Neutrophil (primary cell): ENCODE data around the gene TNFAIP8.

Source experiments
- H3K27ac ChIP-seq: fragments of 200-600 bp; sonication (generic); 2 replicates; pipeline ENCODE4 v1.5.1; 2016; ENCODE audit warnings: mild to moderate bottlenecking, moderate library complexity
- H3K27me3 ChIP-seq: fragments of 200-600 bp; sonication (generic); 2 replicates; pipeline ENCODE4 v1.6.0; 2016; ENCODE audit warnings: mild to moderate bottlenecking
- H3K36me3 ChIP-seq: fragments of 200-600 bp; sonication (generic); 2 replicates; pipeline ENCODE4 v1.5.1; 2017
- H3K4me1 ChIP-seq, 2 experiments: fragments of 200-600 bp in 1 of 2; sonication (generic) in 1 of 2; 1 replicate in 1 of 2; 2 replicates in 1 of 2; pipeline versions ENCODE4 v1.5.1 to v1.6.1; 2013 to 2016; ENCODE audit warnings: low read depth in 1 of 2, low read length in 1 of 2, mild to moderate bottlenecking in 1 of 2, moderate library complexity in 1 of 2; ENCODE audit not compliant: control insufficient read depth in 1 of 2, insufficient read depth in 1 of 2
- H3K4me3 ChIP-seq, 2 experiments: fragments of 200-600 bp in 1 of 2; sonication (generic) in 1 of 2; 1 replicate in 1 of 2; 2 replicates in 1 of 2; pipeline ENCODE4 v1.5.1; 2013 to 2016; ENCODE audit warnings: low read depth in 1 of 2, low read length in 1 of 2, mild to moderate bottlenecking in 1 of 2, moderate library complexity in 1 of 2
- H3K9me3 ChIP-seq: fragments of 200-600 bp; sonication (generic); 2 replicates; pipeline ENCODE4 v1.5.1; 2016
- CTCF ChIP-seq: fragments of 200-600 bp; sonication (generic); IDR thresholded peaks from 2 replicates; pipeline ENCODE4 v1.5.1; 2016; ENCODE audit warnings: antibody characterized with exemption

The TNFAIP8 gene

DNA sequence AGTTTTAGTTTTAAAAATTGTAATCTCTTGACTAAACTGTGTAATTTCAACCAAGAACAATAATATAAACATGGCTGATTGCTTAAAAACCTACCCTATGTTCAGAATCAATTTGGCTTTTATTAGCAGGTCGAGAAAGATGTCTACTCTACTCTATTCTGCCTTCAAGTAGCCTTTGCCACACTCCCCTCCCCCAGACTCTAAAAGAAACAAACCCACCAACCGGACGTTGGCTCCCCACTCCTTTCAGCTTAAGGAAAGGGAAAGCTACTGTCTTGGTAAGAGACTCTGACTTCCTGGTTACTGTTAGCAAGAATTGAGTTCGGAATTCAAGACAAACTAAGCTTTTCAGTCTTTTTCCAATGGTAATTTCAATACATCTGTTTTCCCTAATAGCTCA lies 46.7 kb downstream of the TNFAIP8 start:
- no peak overlapping the region for H3K4me3 ChIP-seq
- H3K4me1 ChIP-seq, result peaks cover 5 to 6% of the 10 kb centered on the region in 2 experiments
- no peaks in the 10 kb centered on the region for H3K27me3 ChIP-seq
- H3K36me3 ChIP-seq, result no peaks in the 10 kb centered on the region
- H3K27ac ChIP-seq, result no peak overlapping the region
- no peaks in the 10 kb centered on the region for H3K9me3 ChIP-seq
- no peak for TF ChIP-seq CTCF

DNA sequence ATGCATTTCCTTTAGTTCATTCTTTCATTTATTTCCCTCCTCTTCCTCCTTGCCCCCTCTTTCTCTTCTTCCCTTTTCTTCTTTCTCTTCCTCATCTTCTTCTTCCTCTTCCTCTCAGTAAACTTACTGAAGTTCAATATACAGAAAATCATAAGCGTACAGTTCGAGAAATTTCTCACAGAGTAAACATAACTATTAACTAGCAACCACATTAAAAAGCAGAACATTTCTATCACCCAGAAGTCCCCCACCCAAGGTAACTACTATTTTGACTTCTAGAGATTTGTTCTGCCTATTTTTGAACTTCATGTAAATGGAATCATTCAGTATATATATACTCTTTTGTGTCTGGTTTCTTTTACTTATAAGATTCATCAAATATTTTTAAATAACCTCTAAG lies 48.2 kb downstream of the TNFAIP8 start:
- H3K9me3 ChIP-seq, result no peaks in the 10 kb centered on the region
- H3K27ac ChIP-seq, result no peak overlapping the region
- H3K4me1 ChIP-seq, result no peaks in the 10 kb centered on the region
- H3K36me3 ChIP-seq, result no peaks in the 10 kb centered on the region
- no peak for TF ChIP-seq CTCF
- no peak overlapping the region for H3K4me3 ChIP-seq
- no peaks in the 10 kb centered on the region for H3K27me3 ChIP-seq

GRCh38 chr5:119405419-119405818 lies 49.6 kb downstream of the TNFAIP8 start:
- H3K36me3 ChIP-seq, result no peaks in the 10 kb centered on the region
- H3K4me1 ChIP-seq, result no peaks in the 10 kb centered on the region
- no peaks in the 10 kb centered on the region for H3K27me3 ChIP-seq
- no peaks in the 10 kb centered on the region for H3K9me3 ChIP-seq
- no peak for TF ChIP-seq CTCF
- H3K27ac ChIP-seq, result no peak overlapping the region
- H3K4me3 ChIP-seq, result no peak overlapping the region

DNA sequence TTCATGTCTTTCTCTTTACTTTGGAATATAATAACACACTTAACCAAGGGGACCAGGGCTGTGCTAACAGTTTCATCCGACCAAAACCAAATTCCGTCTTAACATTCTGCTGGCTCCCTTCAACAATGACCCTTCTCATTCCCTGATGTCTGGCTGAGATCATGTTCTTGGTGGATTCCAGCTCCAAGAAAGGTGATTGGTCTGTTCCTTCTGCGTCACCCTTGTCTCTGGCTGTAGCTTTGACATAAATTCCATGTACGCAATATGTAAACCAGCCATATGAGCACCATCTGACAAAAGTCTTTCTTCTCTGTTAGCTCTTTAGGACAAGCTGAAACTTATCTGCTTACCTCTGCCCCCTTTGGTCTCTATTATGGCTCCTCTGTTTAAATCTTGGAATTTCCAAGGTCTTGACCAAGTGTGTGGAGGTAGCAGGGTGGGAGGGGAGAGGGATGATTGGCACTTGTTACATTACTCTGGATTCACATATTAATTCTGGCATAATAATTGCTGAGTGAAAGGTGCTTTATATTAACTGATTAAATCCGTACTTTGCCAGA lies 50.8 kb downstream of the TNFAIP8 start:
- Histone ChIP-seq H3K4me3 (no peak overlapping the region), H3K27me3 (no peaks in the 10 kb centered on the region), H3K36me3 (no peaks in the 10 kb centered on the region), H3K9me3 (no peaks in the 10 kb centered on the region), H3K27ac (no peak overlapping the region), H3K4me1 (peaks cover 2 to 3% of the 10 kb centered on the region in 2 experiments)
- no peak for TF ChIP-seq CTCF

- H3K4me3 ChIP-seq, result no peak overlapping the region
- no peaks in the 10 kb centered on the region for H3K36me3 ChIP-seq
- no peak overlapping the region for H3K27ac ChIP-seq
- peaks cover 13 to 21% of the 10 kb centered on the region in 2 experiments for H3K4me1 ChIP-seq
- H3K9me3 ChIP-seq, result no peaks in the 10 kb centered on the region
- TF ChIP-seq CTCF, result no peak
- no peaks in the 10 kb centered on the region for H3K27me3 ChIP-seq
These were observed 53.5 kb downstream of the TNFAIP8 start for GRCh38 chr5:119409235-119409815.
